Choroid plexus epithelial cell (primary cell): ENCODE data around the gene SRF.

Experiments
- DNase-seq: peaks from one replicate; pipeline ENCODE4 v3.0.0-alpha.2; 2010; ENCODE audit warnings: low read depth
- H3K4me3 ChIP-seq: 2 replicates; pipeline ENCODE4 v1.5.1; 2011; ENCODE audit warnings: low read depth, mild to moderate bottlenecking, control low read depth, low read length, moderate library complexity
- CTCF ChIP-seq: conservative IDR thresholded peaks from 2 replicates; pipeline ENCODE4 v1.5.1; 2011; ENCODE audit warnings: low read depth, mild to moderate bottlenecking, control low read depth, inconsistent platforms, low read length, moderate library complexity

The SRF gene

GRCh38 chr6:43189776-43190304, 18.8 kb downstream of the SRF start:
- DNase-seq: no peak
- no peak for TF ChIP-seq CTCF
- no peak overlapping the region for H3K4me3 ChIP-seq

GRCh38 chr6:43192911-43193310, 21.8 kb downstream of the SRF start:
- DNase-seq: no peak
- no peak for TF ChIP-seq CTCF
- no peak overlapping the region for H3K4me3 ChIP-seq

GRCh38 chr6:43193929-43194328, 22.9 kb downstream of the SRF start:
- no peak for DNase-seq
- no peak for TF ChIP-seq CTCF

GRCh38 chr6:43196337-43196736, 25.3 kb downstream of the SRF start:
- no peak for DNase-seq
- TF ChIP-seq CTCF: no peak
- H3K4me3 ChIP-seq: no peak overlapping the region

More at GRCh38 chr6:43193929-43194328, 22.9 kb downstream of the SRF start:
- H3K4me3 ChIP-seq: no peak overlapping the region

- DNase-seq: no peak
- H3K4me3 ChIP-seq: no peak overlapping the region
- TF ChIP-seq CTCF: no peak
Observed at GRCh38 chr6:43199912-43200311, 28.8 kb downstream of the SRF start.

GRCh38 chr6:43200541-43200940, 29.5 kb downstream of the SRF start:
- H3K4me3 ChIP-seq: no peak overlapping the region
- no peak for DNase-seq
- TF ChIP-seq CTCF: no peak

GRCh38 chr6:43202451-43202850, 31.4 kb downstream of the SRF start:
- H3K4me3 ChIP-seq: no peak overlapping the region
- DNase-seq: no peak
- no peak for TF ChIP-seq CTCF
